Upper lobe of right lung (tissue), 1 donor: ENCODE results near the gene AHNAK. TPM values are rescaled to one million over a fixed set of nuclear protein-coding genes. Genes with fewer than 3 reads are reported as not detected.
A peak's percentile ranks its signal among the peaks of the same experiment; 100 is the strongest.

Experiments used
- ATAC-seq: fragments of 200-7000 bp; cut with Tn5 transposase; one replicate; pipeline ENCODE4 v1.9.1; 2020; ENCODE audit warnings: mild to moderate bottlenecking, moderate library complexity
- DNase-seq: peaks from one replicate; pipeline ENCODE4 v3.0.0-alpha.2; 2020
- H3K27ac ChIP-seq: fragments of 200-600 bp; one replicate; pipeline ENCODE4 v1.8.0; 2022
- H3K27me3 ChIP-seq: fragments of 200-600 bp; one replicate; pipeline ENCODE4 v1.8.0; 2022; ENCODE audit warnings: mild to moderate bottlenecking
- H3K36me3 ChIP-seq: fragments of 200-600 bp; one replicate; pipeline ENCODE4 v1.8.0; 2022
- H3K4me1 ChIP-seq: fragments of 200-600 bp; one replicate; pipeline ENCODE4 v1.8.0; 2022
- H3K4me3 ChIP-seq: fragments of 200-600 bp; one replicate; pipeline ENCODE4 v1.8.0; 2022; ENCODE audit warnings: mild to moderate bottlenecking
- H3K9me3 ChIP-seq: fragments of 200-600 bp; one replicate; pipeline ENCODE4 v1.8.0; 2022
- intact Hi-C: fragments of 100-400 bp; cut with DNase I; formaldehyde crosslinking; loops from one replicate; pipeline ENCODE4 v1.11.0; 2022
- total RNA-seq: library from RNA; stranded (reverse); fragmentation: NEBNext Ultra II Directional; extraction: Animal tissue kit (Norgen Biotek cat#: 25700); gene quantifications from one replicate; pipeline ENCODE4 v1.2.1, GENCODE V29; 2021
- TF ChIP-seq, protein P1 (sequence below): fragments of 200-600 bp; IDR thresholded peaks from one replicate; pipeline ENCODE4 v1.8.0; 2022; ENCODE audit warnings: antibody characterized with exemption
- donor health status: DM: no; HTN: yes; CAD: no; lungs with severe emphysema.

Gene AHNAK
- total RNA-seq, 1 donor from 2014 or later, result 819 TPM

DNA sequence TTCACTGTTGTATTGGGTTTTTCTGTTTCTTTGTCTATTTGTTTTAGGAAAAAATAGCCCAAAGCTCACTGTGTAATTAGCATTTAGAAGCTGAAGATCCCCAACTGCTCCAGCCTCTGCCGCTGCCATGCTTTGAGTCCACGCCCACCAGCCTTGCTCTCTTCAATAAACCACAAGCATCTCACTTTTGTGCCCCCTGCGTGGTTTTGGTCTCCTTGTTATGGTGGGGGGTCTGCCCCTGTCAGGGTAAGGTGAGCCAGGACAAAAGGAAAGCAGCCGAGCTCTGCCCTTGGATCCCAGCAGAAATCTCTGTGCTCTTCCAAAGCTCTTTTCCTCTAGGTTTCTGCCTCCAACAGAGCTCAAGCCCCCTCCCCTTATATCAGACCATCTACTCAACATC lies 123.6 kb downstream of the AHNAK start:
- Histone ChIP-seq H3K36me3 (no peaks in the 10 kb centered on the region), H3K9me3 (no peaks in the 10 kb centered on the region), H3K27me3 (no peaks in the 10 kb centered on the region), H3K27ac (no peak overlapping the region), H3K4me3 (no peak overlapping the region), H3K4me1 (no peaks in the 10 kb centered on the region)
- TF ChIP-seq, protein P1, sequence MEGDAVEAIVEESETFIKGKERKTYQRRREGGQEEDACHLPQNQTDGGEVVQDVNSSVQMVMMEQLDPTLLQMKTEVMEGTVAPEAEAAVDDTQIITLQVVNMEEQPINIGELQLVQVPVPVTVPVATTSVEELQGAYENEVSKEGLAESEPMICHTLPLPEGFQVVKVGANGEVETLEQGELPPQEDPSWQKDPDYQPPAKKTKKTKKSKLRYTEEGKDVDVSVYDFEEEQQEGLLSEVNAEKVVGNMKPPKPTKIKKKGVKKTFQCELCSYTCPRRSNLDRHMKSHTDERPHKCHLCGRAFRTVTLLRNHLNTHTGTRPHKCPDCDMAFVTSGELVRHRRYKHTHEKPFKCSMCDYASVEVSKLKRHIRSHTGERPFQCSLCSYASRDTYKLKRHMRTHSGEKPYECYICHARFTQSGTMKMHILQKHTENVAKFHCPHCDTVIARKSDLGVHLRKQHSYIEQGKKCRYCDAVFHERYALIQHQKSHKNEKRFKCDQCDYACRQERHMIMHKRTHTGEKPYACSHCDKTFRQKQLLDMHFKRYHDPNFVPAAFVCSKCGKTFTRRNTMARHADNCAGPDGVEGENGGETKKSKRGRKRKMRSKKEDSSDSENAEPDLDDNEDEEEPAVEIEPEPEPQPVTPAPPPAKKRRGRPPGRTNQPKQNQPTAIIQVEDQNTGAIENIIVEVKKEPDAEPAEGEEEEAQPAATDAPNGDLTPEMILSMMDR, result no peak
- ATAC-seq (no peak), DNase-seq (no peak)
- intact Hi-C loops, result loop anchor here (5.0 to 10.0 kb wide), 2 partner anchors 112 to 144 kb away; no protein-coding TSS in a partner anchor

DNA sequence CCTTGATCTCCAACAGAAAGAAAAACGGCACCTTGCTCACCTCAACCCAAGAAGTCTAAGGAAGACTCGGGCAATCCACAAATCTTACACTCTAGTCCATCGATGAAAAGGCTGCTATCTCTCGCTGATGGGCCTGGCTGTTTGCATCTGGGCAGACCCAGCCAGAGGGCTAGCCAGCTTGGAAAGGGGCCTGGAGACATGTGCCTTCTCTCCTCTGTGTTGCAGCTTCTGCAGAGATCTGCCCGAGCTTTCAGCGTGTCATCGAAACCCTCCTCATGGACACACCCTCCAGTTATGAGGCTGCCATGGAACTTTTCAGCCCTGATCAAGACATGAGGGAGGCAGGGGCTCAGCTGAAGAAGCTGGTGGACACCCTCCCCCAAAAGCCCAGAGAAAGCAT lies 124.6 kb downstream of the AHNAK start:
- TF ChIP-seq, protein P1, result no peak
- no peaks in the 10 kb centered on the region for H3K4me1 ChIP-seq
- no peaks in the 10 kb centered on the region for H3K27me3 ChIP-seq
- no peak for ATAC-seq
- DNase-seq, result no peak
- H3K36me3 ChIP-seq, result no peaks in the 10 kb centered on the region
- no peak overlapping the region for H3K4me3 ChIP-seq
- H3K27ac ChIP-seq, result no peak overlapping the region
- no peaks in the 10 kb centered on the region for H3K9me3 ChIP-seq
- intact Hi-C loops, result loop anchor here (5.0 to 10.0 kb wide), 2 partner anchors 113 to 145 kb away; no protein-coding TSS in a partner anchor

DNA sequence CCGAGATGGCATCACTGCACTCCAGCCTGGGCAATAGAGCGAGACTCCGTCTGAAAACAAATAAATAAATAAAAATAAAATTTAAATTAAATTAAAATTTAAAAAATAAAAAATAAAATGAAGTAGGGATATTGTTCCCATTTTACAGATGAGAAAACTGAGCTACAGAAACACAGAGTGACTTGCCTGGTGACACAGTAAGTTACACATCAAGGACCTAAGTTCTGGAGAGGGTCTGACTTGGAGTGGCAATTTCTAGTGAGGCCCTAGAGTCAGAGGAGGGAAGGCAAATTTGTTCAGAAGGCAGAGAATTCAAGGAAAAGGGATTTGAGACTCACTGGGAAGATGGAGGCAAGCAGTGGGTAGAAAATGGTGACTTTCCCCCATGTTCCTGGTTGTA lies 125.7 kb downstream of the AHNAK start:
- ATAC-seq (no peak), DNase-seq (no peak)
- Histone ChIP-seq H3K27ac (no peak overlapping the region), H3K36me3 (no peaks in the 10 kb centered on the region), H3K4me3 (no peak overlapping the region), H3K4me1 (no peaks in the 10 kb centered on the region), H3K9me3 (no peaks in the 10 kb centered on the region), H3K27me3 (no peaks in the 10 kb centered on the region)
- intact Hi-C loops, result loop anchor here (5.0 to 10.0 kb wide), 2 partner anchors 114 to 146 kb away; no protein-coding TSS in a partner anchor
- TF ChIP-seq, protein P1, result no peak

DNA sequence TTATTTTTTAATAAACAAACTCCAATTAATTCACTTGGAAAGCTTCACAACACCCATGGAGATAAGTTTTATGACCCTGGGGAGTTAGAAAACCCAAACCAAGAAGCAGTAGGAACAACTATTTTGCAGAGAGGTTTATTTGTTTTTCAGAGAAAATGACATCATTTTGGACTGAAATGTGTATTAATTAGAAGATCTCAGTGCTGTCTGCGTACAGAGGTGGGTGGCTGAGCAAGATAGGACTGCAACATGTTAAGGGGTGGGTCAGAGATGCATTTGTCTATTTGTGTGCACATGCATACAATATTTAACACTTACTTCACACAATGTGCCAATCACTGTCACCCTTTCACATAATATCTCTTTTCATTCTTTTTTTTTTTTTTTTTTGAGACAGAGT lies 126.7 kb downstream of the AHNAK start:
- intact Hi-C loops, result loop anchor here (5.0 to 10.0 kb wide), 2 partner anchors 115 to 147 kb away; no protein-coding TSS in a partner anchor
- TF ChIP-seq, protein P1, result no peak

DNA sequence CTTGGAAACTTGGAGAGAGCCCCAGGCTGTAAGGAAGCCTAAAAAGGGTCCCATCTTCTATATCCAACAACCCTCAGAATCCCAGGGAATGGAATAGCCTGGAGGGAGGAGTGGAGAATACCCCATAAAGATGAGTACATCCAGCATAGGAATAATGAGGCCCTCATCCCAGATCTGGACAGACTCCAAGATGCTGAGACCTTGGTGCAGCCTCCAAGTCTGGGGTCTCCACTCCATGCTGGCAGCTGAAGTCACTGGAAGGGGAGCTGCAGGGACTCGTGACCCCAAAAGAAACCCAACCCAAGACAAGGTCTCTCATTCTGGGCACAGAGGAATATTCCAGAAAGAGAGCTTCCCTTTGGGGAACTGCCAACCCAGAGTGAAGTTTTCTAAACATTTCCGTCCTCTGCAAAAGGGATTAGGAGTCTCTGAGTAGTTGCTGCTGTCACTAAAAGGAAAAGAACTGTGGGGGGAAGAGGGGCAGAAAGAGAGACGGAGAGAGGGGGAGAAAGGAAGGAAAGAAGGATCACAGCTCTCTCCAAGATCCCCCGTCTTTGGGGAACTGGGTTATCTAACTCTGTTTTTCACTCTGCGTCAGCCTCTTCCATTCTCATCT lies 127.2 kb downstream of the AHNAK start:
- TF ChIP-seq, protein P1, result no peak
- ATAC-seq (no peak), DNase-seq (no peak)
- Histone ChIP-seq H3K9me3 (no peaks in the 10 kb centered on the region), H3K27me3 (no peaks in the 10 kb centered on the region), H3K36me3 (no peaks in the 10 kb centered on the region), H3K4me1 (no peaks in the 10 kb centered on the region), H3K4me3 (no peak overlapping the region), H3K27ac (peak overlapping the region; percentile 70)
- intact Hi-C loops, result no loop called here

More for the DNA sequence above, 126.7 kb downstream of the AHNAK start:
- peak overlapping the region; percentile 70 for H3K27ac ChIP-seq
- H3K27me3 ChIP-seq, result no peaks in the 10 kb centered on the region
- no peaks in the 10 kb centered on the region for H3K9me3 ChIP-seq
- H3K4me3 ChIP-seq, result no peak overlapping the region
- no peaks in the 10 kb centered on the region for H3K4me1 ChIP-seq
- ATAC-seq (no peak), DNase-seq (no peak)
- H3K36me3 ChIP-seq, result no peaks in the 10 kb centered on the region
